Measurements from ENCODE around the gene ME1.
A peak's percentile ranks its signal among the peaks of the same experiment; 100 is the strongest.

Gene ME1

GRCh38 chr6:83413068-83413467, 17.8 kb downstream of the ME1 start:
- no peaks in the 10 kb centered on the region for H3K36me3 ChIP-seq (ENCODE audit: control insufficient read depth, insufficient read depth, low read length)
- no peak for TF ChIP-seq CTCF (IDR thresholded peaks at IDR 0.05)
- no peak overlapping the region for H2AFZ ChIP-seq
- no peak overlapping the region for H3K4me2 ChIP-seq (ENCODE audit: low read length)
- peaks cover under 1% of the 10 kb centered on the region for H3K4me1 ChIP-seq
- no peaks in the 10 kb centered on the region for H3K9me3 ChIP-seq (ENCODE audit: control insufficient read depth, low read length)
- no peak overlapping the region for H3K9ac ChIP-seq
- peaks cover 33% of the 10 kb centered on the region for H3K79me2 ChIP-seq
- no peak overlapping the region for H3K4me3 ChIP-seq (ENCODE audit: low read depth, low read length)
- no peak overlapping the region for H3K27ac ChIP-seq
- no peaks in the 10 kb centered on the region for H3K27me3 ChIP-seq (ENCODE audit: control insufficient read depth, insufficient read depth, low read length)

GRCh38 chr6:83411731-83412130, 19.1 kb downstream of the ME1 start:
- Histone ChIP-seq H3K27ac (no peak overlapping the region), H3K4me1 (peaks cover 2% of the 10 kb centered on the region), H3K79me2 (peaks cover 36% of the 10 kb centered on the region), H2AFZ (no peak overlapping the region), H3K36me3 (ENCODE audit: control insufficient read depth, insufficient read depth, low read length) (no peaks in the 10 kb centered on the region), H3K4me2 (ENCODE audit: low read length) (no peak overlapping the region), H3K4me3 (ENCODE audit: low read depth, low read length) (no peak overlapping the region), H3K9ac (no peak overlapping the region), H3K9me3 (ENCODE audit: control insufficient read depth, low read length) (no peaks in the 10 kb centered on the region), H3K27me3 (ENCODE audit: control insufficient read depth, insufficient read depth, low read length) (no peaks in the 10 kb centered on the region)
- no peak for TF ChIP-seq CTCF (IDR thresholded peaks at IDR 0.05)

- Histone ChIP-seq H3K9me3 (ENCODE audit: control insufficient read depth, low read length) (no peaks in the 10 kb centered on the region), H3K4me1 (peaks cover 23% of the 10 kb centered on the region), H3K4me2 (ENCODE audit: low read length) (no peak overlapping the region), H3K27ac (peak overlapping the region; percentile 71), H3K79me2 (peaks cover 15% of the 10 kb centered on the region), H2AFZ (peak overlapping the region; percentile 0), H3K27me3 (ENCODE audit: control insufficient read depth, insufficient read depth, low read length) (no peaks in the 10 kb centered on the region), H3K9ac (no peak overlapping the region), H3K36me3 (ENCODE audit: control insufficient read depth, insufficient read depth, low read length) (no peaks in the 10 kb centered on the region), H3K4me3 (ENCODE audit: low read depth, low read length) (no peak overlapping the region)
- no peak for TF ChIP-seq CTCF (IDR thresholded peaks at IDR 0.05)
Measured at GRCh38 chr6:83403191-83403590, 27.7 kb downstream of the ME1 start.

- Histone ChIP-seq H3K9me3 (ENCODE audit: control insufficient read depth, low read length) (no peaks in the 10 kb centered on the region), H3K4me2 (ENCODE audit: low read length) (no peak overlapping the region), H3K9ac (no peak overlapping the region), H3K79me2 (peaks cover 25% of the 10 kb centered on the region), H2AFZ (no peak overlapping the region), H3K27ac (no peak overlapping the region), H3K4me3 (ENCODE audit: low read depth, low read length) (no peak overlapping the region), H3K4me1 (peaks cover 10% of the 10 kb centered on the region), H3K36me3 (ENCODE audit: control insufficient read depth, insufficient read depth, low read length) (no peaks in the 10 kb centered on the region), H3K27me3 (ENCODE audit: control insufficient read depth, insufficient read depth, low read length) (no peaks in the 10 kb centered on the region)
- no peak for TF ChIP-seq CTCF (IDR thresholded peaks at IDR 0.05)
Measured at GRCh38 chr6:83389606-83390005, 41.2 kb downstream of the ME1 start.

GRCh38 chr6:83385473-83385872, 45.4 kb downstream of the ME1 start:
- Histone ChIP-seq H3K27me3 (ENCODE audit: control insufficient read depth, insufficient read depth, low read length) (no peaks in the 10 kb centered on the region), H3K4me3 (ENCODE audit: low read depth, low read length) (no peak overlapping the region), H3K27ac (no peak overlapping the region), H3K36me3 (ENCODE audit: control insufficient read depth, insufficient read depth, low read length) (no peaks in the 10 kb centered on the region), H3K79me2 (peaks cover 6% of the 10 kb centered on the region), H3K9ac (no peak overlapping the region), H3K4me1 (peaks cover 26% of the 10 kb centered on the region), H3K9me3 (ENCODE audit: control insufficient read depth, low read length) (no peaks in the 10 kb centered on the region), H2AFZ (no peak overlapping the region), H3K4me2 (ENCODE audit: low read length) (no peak overlapping the region)
- TF ChIP-seq CTCF (IDR thresholded peaks at IDR 0.05) = no peak

Data from parathyroid adenoma (tissue), 2 donors.